ENCODE data around the gene RNF10. TPM values are rescaled to one million over a fixed set of nuclear protein-coding genes. Genes with fewer than 3 reads are reported as not detected.

RNF10 gene
- total RNA-seq, 1 experiment from 2014 or later, result 153 TPM

GRCh38 chr12:120625557-120626419 is 91.6 kb downstream of the RNF10 start:
- no peak overlapping the region for H3K4me2 ChIP-seq (ENCODE audit: insufficient read depth, insufficient read length, low read length)
- no peaks in the 10 kb centered on the region for H3K79me2 ChIP-seq (ENCODE audit: insufficient read depth, low read length)
- H3K9ac ChIP-seq (ENCODE audit: extremely low read depth, insufficient read length, low read length), result no peak overlapping the region
- H4K5ac ChIP-seq (ENCODE audit: insufficient read length, low read depth, low read length), result no peak overlapping the region
- H2BK12ac ChIP-seq (ENCODE audit: insufficient read length, low read depth, low read length), result no peak overlapping the region
- H3K9me3 ChIP-seq (ENCODE audit: control insufficient read depth, low read depth, low read length), result no peaks in the 10 kb centered on the region
- no peak overlapping the region for H2AFZ ChIP-seq (ENCODE audit: low read length)
- no peaks in the 10 kb centered on the region for H3K79me1 ChIP-seq (ENCODE audit: insufficient read depth, low read depth, low read length, poor library complexity, severe bottlenecking)
- no peak overlapping the region for H3K18ac ChIP-seq (ENCODE audit: insufficient read length, low read depth, low read length)
- H4K91ac ChIP-seq (ENCODE audit: insufficient read length, low read depth, low read length), result no peak overlapping the region
- H3T11ph ChIP-seq (ENCODE audit: low read length), result no peak overlapping the region
- no peak overlapping the region for H2BK5ac ChIP-seq (ENCODE audit: insufficient read length, low read length)
- Mint-ChIP-seq H3K36me3 (ENCODE audit: insufficient read depth in 1 of 3, low read depth in 3 of 3) (no peaks in the 10 kb centered on the region), H3K27ac (no peak overlapping the region; a peak in 1 of 7 replicates), H3K4me1 (peaks cover 6 to 7% of the 10 kb centered on the region in 2 experiments), H3K9me3 (no peaks in the 10 kb centered on the region; a peak in 1 of 5 replicates), H3K4me3 (no peak overlapping the region), H3K27me3 (ENCODE audit: low read depth) (no peaks in the 10 kb centered on the region; the same call in 1 of the 2 replicates)
- no CpG with 5 or more reads among the region's 26 CpGs for WGBS (ENCODE audit: extremely low coverage, insufficient read length, low lambda C conversion rate)
- H3K4me1 ChIP-seq (ENCODE audit: insufficient read depth, low read length), result no peaks in the 10 kb centered on the region
- no peak overlapping the region for H3K56ac ChIP-seq (ENCODE audit: insufficient read length, low read depth, low read length)
- DNase-seq, result peak; percentile 79
- no peak overlapping the region for H3K14ac ChIP-seq (ENCODE audit: insufficient read depth, low read length)
- H3K4ac ChIP-seq (ENCODE audit: low read depth, low read length), result no peak overlapping the region
- no peaks in the 10 kb centered on the region for H3K23me2 ChIP-seq (ENCODE audit: insufficient read length, low read depth, low read length, poor library complexity, severe bottlenecking)
- no peak overlapping the region for H4K8ac ChIP-seq (replicated peaks; ENCODE audit: insufficient read length, low read depth, low read length)
- H2BK15ac ChIP-seq (ENCODE audit: low read depth, low read length), result no peak overlapping the region
- H4K20me1 ChIP-seq (ENCODE audit: control insufficient read depth, insufficient read depth, insufficient read length), result no peaks in the 10 kb centered on the region
- H2BK20ac ChIP-seq (ENCODE audit: low read depth, low read length, poor library complexity, severe bottlenecking), result no peak overlapping the region
- no peaks in the 10 kb centered on the region for H3K27me3 ChIP-seq (ENCODE audit: insufficient read depth, low read length)
- H2AK5ac ChIP-seq (ENCODE audit: insufficient read length, low read length), result no peak overlapping the region
- no peak overlapping the region for H2BK120ac ChIP-seq (ENCODE audit: low read depth, low read length, poor library complexity, severe bottlenecking)
- H3K27ac ChIP-seq (ENCODE audit: insufficient read length, low read depth, low read length), result no peak overlapping the region
- H3K23ac ChIP-seq (ENCODE audit: insufficient read length, low read depth, low read length), result no peak overlapping the region
- TF ChIP-seq CTCF (conservative IDR thresholded peaks at IDR 0.05), result peak; percentile 62

Other genes starting within 250 kb of the RNF10 start
- gene RNU4-2, start 242.5 kb upstream of the RNF10 start, total RNA-seq (2021), result 2,441 and 2,702 TPM in 2 replicates
- 3,262 and 3,277 TPM in 2 replicates for gene RNU4-1, start 241.1 kb upstream of the RNF10 start, total RNA-seq (2021)
- 1.4 and 2.1 TPM in 2 replicates for gene SIRT4, start 232.0 kb upstream of the RNF10 start, total RNA-seq (2021)
- gene PLA2G1B, start 206.6 kb upstream of the RNF10 start, total RNA-seq (2021), result not detected in 2 replicates
- gene MSI1, start 165.2 kb upstream of the RNF10 start, total RNA-seq (2021), result 91.5 and 93.2 TPM in 2 replicates
- gene COX6A1, start 96.2 kb upstream of the RNF10 start, total RNA-seq (2021), result 415 and 425 TPM in 2 replicates
- gene TRIAP1, start 88.0 kb upstream of the RNF10 start, total RNA-seq (2021), result 70.4 and 77.9 TPM in 2 replicates
- 25.9 and 38.5 TPM in 2 replicates for gene GATC, start 87.9 kb upstream of the RNF10 start, total RNA-seq (2021)
- 302 and 306 TPM in 2 replicates for gene SRSF9, start 64.6 kb upstream of the RNF10 start, total RNA-seq (2021)
- 618 and 638 TPM in 2 replicates for gene DYNLL1, start 38.2 kb upstream of the RNF10 start, total RNA-seq (2021)
- gene COQ5, start 5.2 kb upstream of the RNF10 start, total RNA-seq (2021), result 31.3 and 34.8 TPM in 2 replicates
- 64.0 and 65.8 TPM in 2 replicates for gene POP5, start 47.0 kb downstream of the RNF10 start, total RNA-seq (2021)
- 3.0 and 3.1 TPM in 2 replicates for gene CABP1, start 106.3 kb downstream of the RNF10 start, total RNA-seq (2021)
- gene MLEC, start 152.8 kb downstream of the RNF10 start, total RNA-seq (2021), result 181 TPM in 2 replicates
- gene UNC119B, start 176.1 kb downstream of the RNF10 start, total RNA-seq (2021), result 51.5 and 53.5 TPM in 2 replicates
- gene ACADS, start 191.5 kb downstream of the RNF10 start, total RNA-seq (2021), result 8.3 and 9.5 TPM in 2 replicates

Data from H9 (cell line).